Neural crest cell (in vitro differentiated cells): ENCODE data around the gene ACVR1C. TPM values are rescaled to one million over a fixed set of nuclear protein-coding genes. Genes with fewer than 3 reads are reported as not detected.
"Not testable (repeated sequence)": the region's sequence is repeated elsewhere in the genome, so short reads cannot be mapped to it uniquely, and the experiment has no call there.

Source experiments
- DNase-seq: peaks from one replicate; pipeline ENCODE4 v3.0.0; 2021; ENCODE audit warnings: low read depth, mixed read lengths, low spot score
- H3K27ac Mint-ChIP-seq: one replicate; pipeline ENCODE4 v1.8.0; 2021; ENCODE audit warnings: mild to moderate bottlenecking, mixed read lengths; ENCODE audit not compliant: unreplicated experiment
- H3K27me3 Mint-ChIP-seq: 2 replicates; pipeline ENCODE4 v1.8.0; 2021; ENCODE audit warnings: low read depth, mild to moderate bottlenecking, mixed read lengths
- H3K36me3 Mint-ChIP-seq: 2 replicates; pipeline ENCODE4 v1.8.0; 2021; ENCODE audit warnings: low read depth, mild to moderate bottlenecking, mixed read lengths
- H3K4me1 Mint-ChIP-seq: 2 replicates; pipeline ENCODE4 v1.8.0; 2021; ENCODE audit warnings: mixed read lengths
- H3K4me3 Mint-ChIP-seq: one replicate; pipeline ENCODE4 v1.8.0; 2021; ENCODE audit warnings: mild to moderate bottlenecking, mixed read lengths
- H3K9me3 Mint-ChIP-seq: 2 replicates; pipeline ENCODE4 v1.8.0; 2021; ENCODE audit warnings: mixed read lengths
- CTCF ChIP-seq: fragments of 200-600 bp; sonication (generic); conservative IDR thresholded peaks from 2 replicates; pipeline ENCODE4 v1.5.0; 2021; ENCODE audit warnings: antibody characterized with exemption, mild to moderate bottlenecking
- total RNA-seq: library from RNA; stranded (reverse); gene quantifications from 2 replicates; pipeline ENCODE4 v1.2.1, GENCODE V29; 2021

The ACVR1C gene
- total RNA-seq, 1 donor from 2014 or later: 0.26 TPM

- Mint-ChIP-seq H3K9me3 (no peaks in the 10 kb centered on the region), H3K4me1 (no peaks in the 10 kb centered on the region)
Observed at GRCh38 chr2:157587576-157587975, 41.1 kb downstream of the ACVR1C start.

GRCh38 chr2:157574165-157574564 lies 54.5 kb downstream of the ACVR1C start:
- no peak for TF ChIP-seq CTCF
- peaks cover 2% of the 10 kb centered on the region for H3K27me3 Mint-ChIP-seq
- no peak for DNase-seq
- no peaks in the 10 kb centered on the region for H3K36me3 Mint-ChIP-seq
- no peaks in the 10 kb centered on the region for H3K9me3 Mint-ChIP-seq
- H3K4me3 Mint-ChIP-seq: no peak overlapping the region
- H3K4me1 Mint-ChIP-seq: no peaks in the 10 kb centered on the region
- H3K27ac Mint-ChIP-seq: no peak overlapping the region

More at GRCh38 chr2:157587576-157587975, 41.1 kb downstream of the ACVR1C start:
- DNase-seq: no peak
- Mint-ChIP-seq H3K4me3 (no peak overlapping the region), H3K36me3 (no peaks in the 10 kb centered on the region), H3K27ac (no peak overlapping the region), H3K27me3 (peaks cover 22% of the 10 kb centered on the region)
- TF ChIP-seq CTCF: no peak

- Mint-ChIP-seq H3K4me1 (no peaks in the 10 kb centered on the region), H3K36me3 (no peaks in the 10 kb centered on the region), H3K9me3 (no peaks in the 10 kb centered on the region), H3K4me3 (no peak overlapping the region), H3K27ac (no peak overlapping the region), H3K27me3 (peaks cover 1% of the 10 kb centered on the region)
- peak; percentile 61 for TF ChIP-seq CTCF
- DNase-seq: no peak
Observed at GRCh38 chr2:157572725-157573124, 55.9 kb downstream of the ACVR1C start.

GRCh38 chr2:157566623-157567022 lies 62.0 kb downstream of the ACVR1C start:
- H3K27me3 Mint-ChIP-seq, H3K36me3 Mint-ChIP-seq, H3K4me1 Mint-ChIP-seq, H3K4me3 Mint-ChIP-seq, DNase-seq, H3K9me3 Mint-ChIP-seq, H3K27ac Mint-ChIP-seq: not testable (repeated sequence)

GRCh38 chr2:157566113-157566512 lies 62.6 kb downstream of the ACVR1C start:
- H3K27me3 Mint-ChIP-seq, DNase-seq, H3K27ac Mint-ChIP-seq, H3K4me1 Mint-ChIP-seq, H3K4me3 Mint-ChIP-seq, H3K9me3 Mint-ChIP-seq, H3K36me3 Mint-ChIP-seq: not testable (repeated sequence)

- H3K4me1 Mint-ChIP-seq: no peaks in the 10 kb centered on the region
- no peaks in the 10 kb centered on the region for H3K27me3 Mint-ChIP-seq
- peaks cover 5% of the 10 kb centered on the region for H3K9me3 Mint-ChIP-seq
- no peak for DNase-seq
- no peak overlapping the region for H3K4me3 Mint-ChIP-seq
- H3K27ac Mint-ChIP-seq: no peak overlapping the region
- peaks cover 3% of the 10 kb centered on the region for H3K36me3 Mint-ChIP-seq
- no peak for TF ChIP-seq CTCF
Observed at GRCh38 chr2:157565550-157565949, 63.1 kb downstream of the ACVR1C start.

GRCh38 chr2:157559890-157560289 lies 68.8 kb downstream of the ACVR1C start:
- peaks cover 5% of the 10 kb centered on the region for H3K9me3 Mint-ChIP-seq
- H3K27me3 Mint-ChIP-seq: no peaks in the 10 kb centered on the region
- no peak for TF ChIP-seq CTCF
- H3K36me3 Mint-ChIP-seq: peaks cover 3% of the 10 kb centered on the region
- H3K4me1 Mint-ChIP-seq: no peaks in the 10 kb centered on the region
- no peak overlapping the region for H3K27ac Mint-ChIP-seq
- no peak overlapping the region for H3K4me3 Mint-ChIP-seq
- DNase-seq: no peak
